ENCODE measurements around the gene FAM200B. TPM values are rescaled to one million over a fixed set of nuclear protein-coding genes. Genes with fewer than 3 reads are reported as not detected.

The FAM200B gene
- total RNA-seq, 3 donors from 2014 or later, result 34.7 to 66.9 (median 55.9) TPM

DNA sequence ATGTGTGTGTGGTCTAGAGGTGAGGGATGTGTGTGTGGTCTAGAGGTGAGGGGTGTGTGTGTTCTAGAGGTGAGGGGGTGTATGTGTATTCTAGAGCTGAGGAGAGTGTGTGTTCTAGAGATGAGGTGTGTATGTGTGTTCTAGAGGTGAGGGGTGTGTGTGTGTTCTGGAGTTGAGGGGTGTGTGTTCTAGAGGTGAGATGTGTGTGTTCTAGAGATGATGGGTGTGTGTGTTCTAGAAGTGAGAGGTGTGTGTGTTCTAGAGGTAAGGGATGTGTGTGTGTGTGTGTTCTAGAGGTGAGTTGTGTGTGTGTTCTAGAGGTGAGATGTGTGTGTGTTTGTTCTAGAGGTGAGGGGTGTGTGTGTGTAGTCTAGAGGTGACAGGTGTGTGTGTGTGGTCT, 22.5 kb downstream of the FAM200B start:
- H3K4me3 ChIP-seq, result no peak overlapping the region
- no peaks in the 10 kb centered on the region for H3K4me1 ChIP-seq
- intact Hi-C loops (cut with DNase I; ENCODE audit: low total_unique reads), result no loop called here

DNA sequence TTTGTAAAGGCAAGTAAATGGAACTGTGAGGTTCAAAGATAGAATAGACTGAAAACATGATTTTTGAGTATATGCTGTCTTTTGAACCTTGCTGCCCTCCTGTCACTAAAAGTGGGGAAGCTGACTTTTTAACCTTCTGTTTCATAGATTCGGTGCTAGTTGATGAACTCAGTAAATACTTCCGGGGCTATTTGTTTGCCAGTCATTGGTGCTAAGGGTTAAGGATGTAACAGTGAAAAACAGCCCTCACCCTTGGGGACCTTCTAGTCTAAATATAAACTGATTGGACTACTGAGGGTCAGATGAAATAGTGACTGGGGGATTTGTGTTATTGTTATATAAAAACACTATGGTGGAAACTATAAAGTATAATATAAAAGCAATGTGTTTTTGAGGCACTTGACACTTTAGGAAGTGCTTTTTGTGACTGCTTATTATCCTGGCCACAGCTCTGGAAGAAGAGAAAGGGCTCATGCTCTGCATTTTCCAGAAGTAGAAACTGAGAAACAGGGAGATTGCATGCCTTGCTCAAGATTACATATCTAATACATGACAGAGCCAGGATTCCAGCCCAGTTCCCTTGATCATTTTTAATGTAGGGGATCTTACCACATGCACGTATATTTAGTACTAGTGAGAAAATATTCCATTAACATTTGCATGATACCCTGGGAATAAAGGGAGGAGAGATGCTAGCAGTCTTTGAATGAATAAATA, 25.2 kb downstream of the FAM200B start:
- intact Hi-C loops (cut with DNase I; ENCODE audit: low total_unique reads), result no loop called here
- Histone ChIP-seq H3K27me3 (no peaks in the 10 kb centered on the region), H3K27ac (no peak overlapping the region), H3K9me3 (no peaks in the 10 kb centered on the region), H3K4me3 (no peak overlapping the region), H3K4me1 (no peaks in the 10 kb centered on the region), H3K36me3 (no peaks in the 10 kb centered on the region)
- no peak for DNase-seq (ENCODE audit: low spot score in 2 of 2)
- TF ChIP-seq POLR2AphosphoS5 (IDR thresholded peaks at IDR 0.05) (no peak), POLR2A (IDR thresholded peaks at IDR 0.05) (no peak)
- TF ChIP-seq, protein P1, sequence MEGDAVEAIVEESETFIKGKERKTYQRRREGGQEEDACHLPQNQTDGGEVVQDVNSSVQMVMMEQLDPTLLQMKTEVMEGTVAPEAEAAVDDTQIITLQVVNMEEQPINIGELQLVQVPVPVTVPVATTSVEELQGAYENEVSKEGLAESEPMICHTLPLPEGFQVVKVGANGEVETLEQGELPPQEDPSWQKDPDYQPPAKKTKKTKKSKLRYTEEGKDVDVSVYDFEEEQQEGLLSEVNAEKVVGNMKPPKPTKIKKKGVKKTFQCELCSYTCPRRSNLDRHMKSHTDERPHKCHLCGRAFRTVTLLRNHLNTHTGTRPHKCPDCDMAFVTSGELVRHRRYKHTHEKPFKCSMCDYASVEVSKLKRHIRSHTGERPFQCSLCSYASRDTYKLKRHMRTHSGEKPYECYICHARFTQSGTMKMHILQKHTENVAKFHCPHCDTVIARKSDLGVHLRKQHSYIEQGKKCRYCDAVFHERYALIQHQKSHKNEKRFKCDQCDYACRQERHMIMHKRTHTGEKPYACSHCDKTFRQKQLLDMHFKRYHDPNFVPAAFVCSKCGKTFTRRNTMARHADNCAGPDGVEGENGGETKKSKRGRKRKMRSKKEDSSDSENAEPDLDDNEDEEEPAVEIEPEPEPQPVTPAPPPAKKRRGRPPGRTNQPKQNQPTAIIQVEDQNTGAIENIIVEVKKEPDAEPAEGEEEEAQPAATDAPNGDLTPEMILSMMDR (IDR thresholded peaks at IDR 0.05), result no peak

More for the DNA sequence above, 22.5 kb downstream of the FAM200B start:
- Histone ChIP-seq H3K36me3 (no peaks in the 10 kb centered on the region), H3K27me3 (no peaks in the 10 kb centered on the region), H3K9me3 (no peaks in the 10 kb centered on the region), H3K27ac (no peak overlapping the region)
- TF ChIP-seq POLR2AphosphoS5 (IDR thresholded peaks at IDR 0.05), result no peak
- TF ChIP-seq POLR2A (IDR thresholded peaks at IDR 0.05), result no peak
- TF ChIP-seq, protein P1 (IDR thresholded peaks at IDR 0.05), result no peak
- DNase-seq (ENCODE audit: low spot score in 2 of 2), result no peak

DNA sequence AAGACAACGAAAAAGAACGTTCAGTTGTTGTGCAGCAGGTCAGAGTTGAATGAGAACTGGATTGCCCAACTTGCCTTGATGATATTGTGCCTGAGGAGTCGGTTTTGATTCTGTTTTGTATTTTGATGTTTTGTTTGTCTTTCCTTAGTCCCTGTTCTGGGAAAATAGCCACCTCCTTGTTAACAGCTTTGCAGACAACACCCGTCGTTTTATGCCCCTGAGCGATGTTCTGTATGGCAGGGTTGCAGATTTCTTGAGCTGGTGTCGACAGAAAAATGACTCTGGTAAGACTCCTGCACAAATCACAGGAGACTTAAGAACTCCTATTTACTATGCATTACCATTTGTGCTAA, 25.7 kb downstream of the FAM200B start:
- no peaks in the 10 kb centered on the region for H3K4me1 ChIP-seq
- H3K27me3 ChIP-seq, result no peaks in the 10 kb centered on the region
- TF ChIP-seq POLR2AphosphoS5 (IDR thresholded peaks at IDR 0.05), result no peak
- no peaks in the 10 kb centered on the region for H3K9me3 ChIP-seq
- intact Hi-C loops (cut with DNase I; ENCODE audit: low total_unique reads), result no loop called here
- H3K4me3 ChIP-seq, result no peak overlapping the region
- no peak for DNase-seq (ENCODE audit: low spot score in 2 of 2)
- no peak overlapping the region for H3K27ac ChIP-seq
- no peaks in the 10 kb centered on the region for H3K36me3 ChIP-seq

DNA sequence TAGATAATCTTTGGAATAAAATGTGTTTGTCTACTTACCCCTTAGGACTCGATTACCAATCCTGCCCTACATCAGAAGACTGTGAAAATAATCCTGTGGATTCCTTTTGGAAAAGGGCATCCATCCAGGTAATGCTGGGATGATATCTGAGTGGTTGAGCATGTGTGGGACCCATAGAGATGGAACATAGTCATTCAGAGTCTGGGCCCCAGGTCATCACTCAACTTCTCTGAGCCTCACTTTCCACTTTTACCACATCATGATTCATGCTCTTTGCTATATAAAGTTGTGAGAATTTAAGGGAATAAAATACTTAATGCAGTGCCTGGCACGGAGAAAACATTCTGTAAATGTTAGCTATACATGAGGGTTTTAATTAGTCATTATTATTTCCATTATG, 30.1 kb downstream of the FAM200B start:
- no peak for DNase-seq (ENCODE audit: low spot score in 2 of 2)
- H3K4me1 ChIP-seq, result no peaks in the 10 kb centered on the region
- no peak overlapping the region for H3K4me3 ChIP-seq
- H3K27me3 ChIP-seq, result no peaks in the 10 kb centered on the region
- intact Hi-C loops (cut with DNase I; ENCODE audit: low total_unique reads), result no loop called here
- TF ChIP-seq, protein P1 (IDR thresholded peaks at IDR 0.05), result no peak
- TF ChIP-seq POLR2A (IDR thresholded peaks at IDR 0.05) (no peak), POLR2AphosphoS5 (IDR thresholded peaks at IDR 0.05) (no peak)
- no peaks in the 10 kb centered on the region for H3K36me3 ChIP-seq
- H3K27ac ChIP-seq, result no peak overlapping the region
- H3K9me3 ChIP-seq, result no peaks in the 10 kb centered on the region

DNA sequence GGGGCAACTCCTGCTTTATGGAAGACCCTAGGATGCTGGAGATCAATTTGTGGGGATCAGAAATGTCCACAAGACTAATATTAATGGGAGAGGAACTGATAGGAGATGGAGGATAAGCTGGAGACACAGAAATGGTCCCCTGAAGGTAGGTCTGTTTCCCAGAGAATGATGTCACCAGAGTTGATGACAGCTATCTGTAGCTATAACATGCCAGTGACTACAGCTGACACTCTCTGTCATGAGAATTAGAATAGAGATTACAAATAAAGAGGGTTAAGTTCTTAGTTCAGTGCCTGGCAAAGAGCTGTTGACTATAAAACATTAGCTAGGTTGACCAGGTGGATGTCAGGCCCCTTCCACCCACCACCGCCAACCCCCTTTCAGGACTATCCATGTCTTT, 30.6 kb downstream of the FAM200B start:
- no peak overlapping the region for H3K27ac ChIP-seq
- H3K4me3 ChIP-seq, result no peak overlapping the region
- intact Hi-C loops (cut with DNase I; ENCODE audit: low total_unique reads), result no loop called here
- no peaks in the 10 kb centered on the region for H3K4me1 ChIP-seq
- no peak for TF ChIP-seq POLR2AphosphoS5 (IDR thresholded peaks at IDR 0.05)
- TF ChIP-seq, protein P1 (IDR thresholded peaks at IDR 0.05), result no peak
- TF ChIP-seq POLR2A (IDR thresholded peaks at IDR 0.05), result no peak
- DNase-seq (ENCODE audit: low spot score in 2 of 2), result no peak
- no peaks in the 10 kb centered on the region for H3K27me3 ChIP-seq
- no peaks in the 10 kb centered on the region for H3K36me3 ChIP-seq
- no peaks in the 10 kb centered on the region for H3K9me3 ChIP-seq
